Urinary bladder (tissue), 4 donors: Measurements from ENCODE around the gene RELL1. TPM values are rescaled to one million over a fixed set of nuclear protein-coding genes. Genes with fewer than 3 reads are reported as not detected.

Experiments
- DNase-seq: peaks from one replicate; pipeline ENCODE4 v3.0.0-alpha.2; 2015; ENCODE audit errors: extremely low spot score
- H3K27ac ChIP-seq: one replicate; pipeline ENCODE4 v1.5.1; 2013; ENCODE audit warnings: low read depth, mild to moderate bottlenecking, moderate library complexity
- H3K36me3 ChIP-seq: one replicate; pipeline ENCODE4 v1.6.1; 2013; ENCODE audit warnings: mild to moderate bottlenecking, moderate library complexity; ENCODE audit not compliant: insufficient read depth
- H3K4me1 ChIP-seq: one replicate; pipeline ENCODE4 v1.6.1; 2013; ENCODE audit warnings: mild to moderate bottlenecking, moderate library complexity; ENCODE audit not compliant: insufficient read depth
- H3K4me3 ChIP-seq: one replicate; pipeline ENCODE4 v1.5.1; 2013; ENCODE audit warnings: low read depth, low read length
- WGBS: extraction: QIAGEN DNeasy Blood & Tissue Kit; methylation state at CpG from one replicate; pipeline ENCODE4 v1.1.7; 2013; 5-methylcytosine and 5-hydroxymethylcytosine counted together
- polyA plus RNA-seq: library from polyadenylated mRNA; stranded (reverse); fragments of 200-250 nt; gene quantifications from one replicate; pipeline ENCODE4 v1.2.3, GENCODE V29; 2013
- total RNA-seq: library from RNA; depleted of rRNA; stranded (reverse); fragments of >200 nt; gene quantifications from one replicate; pipeline ENCODE4 v1.2.3, GENCODE V29; 2014
- donor health status: healthy with polysubstance abuse.
- donor health status: healthy.

RELL1 gene
- total and polyA plus RNA-seq, 2 donors: 7.6 to 44.7 TPM

GRCh38 chr4:37717576-37717975 lies 31.4 kb upstream of the RELL1 start:
- 61% methylated on average over 4 of the region's 4 CpGs for WGBS
- no peak overlapping the region for H3K4me3 ChIP-seq
- H3K36me3 ChIP-seq: no peaks in the 10 kb centered on the region
- DNase-seq: no peak
- H3K4me1 ChIP-seq: no peaks in the 10 kb centered on the region
- H3K27ac ChIP-seq: no peak overlapping the region

- H3K4me1 ChIP-seq: no peaks in the 10 kb centered on the region
- no peak overlapping the region for H3K27ac ChIP-seq
- DNase-seq: no peak
- H3K36me3 ChIP-seq: no peaks in the 10 kb centered on the region
- WGBS: 66% methylated on average over 4 of the region's 4 CpGs
- H3K4me3 ChIP-seq: no peak overlapping the region
These were observed 29.8 kb upstream of the RELL1 start for GRCh38 chr4:37715889-37716402.

GRCh38 chr4:37710491-37710890 lies 24.3 kb upstream of the RELL1 start:
- Histone ChIP-seq H3K4me1 (no peaks in the 10 kb centered on the region), H3K36me3 (no peaks in the 10 kb centered on the region), H3K27ac (no peak overlapping the region), H3K4me3 (no peak overlapping the region)
- WGBS: 65% methylated on average over 1 of the region's 1 CpG
- DNase-seq: no peak

GRCh38 chr4:37706032-37706431 lies 19.9 kb upstream of the RELL1 start:
- Histone ChIP-seq H3K4me3 (no peak overlapping the region), H3K36me3 (no peaks in the 10 kb centered on the region), H3K4me1 (no peaks in the 10 kb centered on the region), H3K27ac (no peak overlapping the region)
- DNase-seq: no peak
- 89% methylated on average over 3 of the region's 3 CpGs for WGBS

GRCh38 chr4:37705571-37705970 lies 19.4 kb upstream of the RELL1 start:
- H3K4me1 ChIP-seq: no peaks in the 10 kb centered on the region
- H3K27ac ChIP-seq: no peak overlapping the region
- WGBS: 75% methylated on average over 5 of the region's 5 CpGs
- no peak for DNase-seq
- no peak overlapping the region for H3K4me3 ChIP-seq
- no peaks in the 10 kb centered on the region for H3K36me3 ChIP-seq

GRCh38 chr4:37699868-37700481 lies 13.8 kb upstream of the RELL1 start:
- H3K36me3 ChIP-seq: no peaks in the 10 kb centered on the region
- no peak for DNase-seq
- 74% methylated on average over 5 of the region's 5 CpGs for WGBS
- no peak overlapping the region for H3K4me3 ChIP-seq
- no peak overlapping the region for H3K27ac ChIP-seq
- H3K4me1 ChIP-seq: no peaks in the 10 kb centered on the region

GRCh38 chr4:37697566-37697965 lies 11.4 kb upstream of the RELL1 start:
- Histone ChIP-seq H3K4me1 (no peaks in the 10 kb centered on the region), H3K36me3 (no peaks in the 10 kb centered on the region), H3K27ac (no peak overlapping the region), H3K4me3 (no peak overlapping the region)
- DNase-seq: no peak
- WGBS: 96% methylated on average over 3 of the region's 3 CpGs

GRCh38 chr4:37693450-37694190 lies 7.4 kb upstream of the RELL1 start:
- Histone ChIP-seq H3K27ac (no peak overlapping the region), H3K36me3 (no peaks in the 10 kb centered on the region), H3K4me1 (no peaks in the 10 kb centered on the region), H3K4me3 (no peak overlapping the region)
- DNase-seq: no peak
- whole genome bisulfite sequencing: 87% methylated on average over 5 of the region's 5 CpGs

GRCh38 chr4:37693030-37693429 lies 6.9 kb upstream of the RELL1 start:
- Histone ChIP-seq H3K27ac (no peak overlapping the region), H3K36me3 (no peaks in the 10 kb centered on the region), H3K4me3 (no peak overlapping the region), H3K4me1 (no peaks in the 10 kb centered on the region)
- no peak for DNase-seq
- 94% methylated on average over 2 of the region's 2 CpGs for WGBS

- no peak overlapping the region for H3K27ac ChIP-seq
- no peak for DNase-seq
- no peaks in the 10 kb centered on the region for H3K36me3 ChIP-seq
- H3K4me3 ChIP-seq: no peak overlapping the region
- no peaks in the 10 kb centered on the region for H3K4me1 ChIP-seq
- 90% methylated on average over 3 of the region's 3 CpGs for WGBS
These were observed 4.8 kb upstream of the RELL1 start for GRCh38 chr4:37690976-37691375.

GRCh38 chr4:37689353-37690095 lies 3.3 kb upstream of the RELL1 start:
- no peak for DNase-seq
- no peak overlapping the region for H3K27ac ChIP-seq
- 98% methylated on average over 1 of the region's 1 CpG for WGBS
- no peaks in the 10 kb centered on the region for H3K36me3 ChIP-seq
- H3K4me3 ChIP-seq: no peak overlapping the region
- no peaks in the 10 kb centered on the region for H3K4me1 ChIP-seq

GRCh38 chr4:37687681-37688080 lies 1.5 kb upstream of the RELL1 start:
- WGBS: 63% methylated on average over 9 of the region's 9 CpGs
- no peak overlapping the region for H3K4me3 ChIP-seq
- DNase-seq: no peak
- no peaks in the 10 kb centered on the region for H3K4me1 ChIP-seq
- H3K27ac ChIP-seq: no peak overlapping the region
- H3K36me3 ChIP-seq: no peaks in the 10 kb centered on the region

GRCh38 chr4:37687194-37687562 lies 1.0 kb upstream of the RELL1 start:
- Histone ChIP-seq H3K27ac (no peak overlapping the region), H3K4me3 (peak overlapping the region; percentile 42), H3K36me3 (no peaks in the 10 kb centered on the region), H3K4me1 (no peaks in the 10 kb centered on the region)
- WGBS: 39% methylated on average over 9 of the region's 9 CpGs
- DNase-seq: no peak
